ENCODE measurements around the gene AARS2. TPM values are rescaled to one million over a fixed set of nuclear protein-coding genes. Genes with fewer than 3 reads are reported as not detected.

Gene AARS2
- total RNA-seq, 1 experiment from 2014 or later, result 21.7 TPM

- Histone ChIP-seq H3K79me2 (ENCODE audit: insufficient read depth, low read length) (no peaks in the 10 kb centered on the region), H4K8ac (replicated peaks; ENCODE audit: insufficient read length, low read depth, low read length) (no peak overlapping the region), H2BK20ac (ENCODE audit: low read depth, low read length, poor library complexity, severe bottlenecking) (no peak overlapping the region), H4K20me1 (ENCODE audit: control insufficient read depth, insufficient read depth, insufficient read length) (peaks cover 3% of the 10 kb centered on the region), H3K9ac (ENCODE audit: extremely low read depth, insufficient read length, low read length) (no peak overlapping the region), H3K4ac (ENCODE audit: low read depth, low read length) (no peak overlapping the region), H3K23ac (ENCODE audit: insufficient read length, low read depth, low read length) (no peak overlapping the region), H3T11ph (ENCODE audit: low read length) (no peak overlapping the region), H3K23me2 (ENCODE audit: insufficient read length, low read depth, low read length, poor library complexity, severe bottlenecking) (peaks cover 5% of the 10 kb centered on the region), H3K4me2 (ENCODE audit: insufficient read depth, insufficient read length, low read length) (no peak overlapping the region), H3K27ac (ENCODE audit: insufficient read length, low read depth, low read length) (no peak overlapping the region), H4K91ac (ENCODE audit: insufficient read length, low read depth, low read length) (no peak overlapping the region), H3K27me3 (ENCODE audit: insufficient read depth, low read length) (peaks cover 7% of the 10 kb centered on the region; the same call in 1 of the 2 replicates), H2BK5ac (ENCODE audit: insufficient read length, low read length) (no peak overlapping the region), H3K4me1 (ENCODE audit: insufficient read depth, low read length) (peaks cover 10% of the 10 kb centered on the region; the same call in 1 of the 2 replicates), H2AK5ac (ENCODE audit: insufficient read length, low read length) (no peak overlapping the region), H2BK12ac (ENCODE audit: insufficient read length, low read depth, low read length) (no peak overlapping the region), H2BK120ac (ENCODE audit: low read depth, low read length, poor library complexity, severe bottlenecking) (no peak overlapping the region), H3K56ac (ENCODE audit: insufficient read length, low read depth, low read length) (no peak overlapping the region), H4K5ac (ENCODE audit: insufficient read length, low read depth, low read length) (no peak overlapping the region), H3K14ac (ENCODE audit: insufficient read depth, low read length) (no peak overlapping the region), H2BK15ac (ENCODE audit: low read depth, low read length) (no peak overlapping the region), H3K18ac (ENCODE audit: insufficient read length, low read depth, low read length) (no peak overlapping the region), H3K79me1 (ENCODE audit: insufficient read depth, low read depth, low read length, poor library complexity, severe bottlenecking) (no peaks in the 10 kb centered on the region), H3K9me3 (ENCODE audit: control insufficient read depth, low read depth, low read length) (no peaks in the 10 kb centered on the region), H2AFZ (ENCODE audit: low read length) (no peak overlapping the region)
- H3K36me3 Mint-ChIP-seq (ENCODE audit: insufficient read depth in 1 of 3, low read depth in 3 of 3), result no peaks in the 10 kb centered on the region; a peak in 1 of 7 replicates
- H3K4me3 Mint-ChIP-seq, result no peak overlapping the region
- no peak overlapping the region for H3K27ac Mint-ChIP-seq
- no peak for DNase-seq
- H3K27me3 Mint-ChIP-seq (ENCODE audit: low read depth), result peaks cover 20% of the 10 kb centered on the region
- H3K4me1 Mint-ChIP-seq, result peaks cover 23 to 37% of the 10 kb centered on the region in 2 experiments
- H3K9me3 Mint-ChIP-seq, result no peaks in the 10 kb centered on the region
- WGBS (ENCODE audit: extremely low coverage, insufficient read length, low lambda C conversion rate), result no CpG with 5 or more reads among the region's 1 CpG
- no peak for TF ChIP-seq CTCF (conservative IDR thresholded peaks at IDR 0.05)
These were observed 39.5 kb downstream of the AARS2 start for GRCh38 chr6:44273617-44274016.

Data from H9 (cell line).